Activated CD8-positive, alpha-beta memory T cell treated with anti-CD3 and anti-CD28 coated beads, Interleukin-2, amount 50 U/mL, for 48 hours (primary cell): ENCODE measurements around the gene RYK.
"Not testable (repeated sequence)": the region's sequence is repeated elsewhere in the genome, so short reads cannot be mapped to it uniquely, and the experiment has no call there.

Experiments used
- DNase-seq: peaks from one replicate; pipeline ENCODE4 v3.0.0-alpha.2; 2020

Gene RYK

DNA sequence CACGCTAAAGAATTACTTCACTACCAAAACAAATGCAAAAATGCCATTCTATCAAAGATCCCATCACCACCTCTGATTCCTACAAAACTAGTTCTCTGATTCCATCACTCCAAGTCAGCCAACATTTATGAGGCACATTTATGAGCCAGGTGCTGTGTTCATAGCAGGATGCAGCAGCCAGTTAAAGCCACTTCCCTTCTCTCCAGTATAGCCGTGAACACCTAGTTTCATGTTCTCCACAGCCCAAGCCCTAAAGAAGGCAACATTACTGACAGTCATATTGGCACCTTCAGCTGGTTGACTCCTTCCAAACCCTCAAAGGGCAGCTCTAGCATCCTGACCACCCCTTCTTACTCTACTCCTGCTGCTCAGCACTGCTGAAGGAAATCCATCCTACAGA, 36.4 kb downstream of the RYK start:
- DNase-seq: no peak

DNA sequence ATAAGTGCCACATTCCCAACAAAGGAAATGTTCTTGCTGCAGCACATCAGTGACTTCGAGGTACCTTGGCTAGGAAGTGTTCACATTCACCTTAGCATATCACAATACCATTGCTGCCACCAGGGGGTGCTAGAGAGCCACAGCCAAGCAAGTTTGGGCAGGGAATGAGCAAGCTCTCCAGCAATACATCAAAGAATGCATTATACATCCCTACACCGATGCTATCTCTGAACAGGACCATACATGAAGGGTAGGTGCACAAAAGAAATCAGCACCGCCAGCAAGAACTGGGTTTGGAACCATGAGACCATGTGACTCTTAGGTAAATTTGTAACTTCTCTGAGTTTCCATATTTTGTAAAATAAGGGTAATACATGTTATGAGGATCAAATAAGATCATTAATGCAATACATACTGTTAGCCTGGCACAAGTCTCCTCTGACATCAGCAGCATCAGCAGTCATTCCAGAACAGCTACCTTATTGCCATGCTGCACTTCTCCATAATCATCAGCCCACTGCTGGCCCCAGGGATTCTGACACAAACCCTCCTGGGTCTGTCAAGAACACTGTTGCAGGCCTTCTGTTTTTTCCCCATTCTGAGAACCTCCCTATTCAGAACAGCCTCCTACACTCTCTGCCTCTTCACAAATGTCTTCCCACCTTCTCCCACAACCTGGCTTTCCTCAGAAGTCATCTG, 37.5 kb downstream of the RYK start:
- DNase-seq: peak; percentile 99

DNA sequence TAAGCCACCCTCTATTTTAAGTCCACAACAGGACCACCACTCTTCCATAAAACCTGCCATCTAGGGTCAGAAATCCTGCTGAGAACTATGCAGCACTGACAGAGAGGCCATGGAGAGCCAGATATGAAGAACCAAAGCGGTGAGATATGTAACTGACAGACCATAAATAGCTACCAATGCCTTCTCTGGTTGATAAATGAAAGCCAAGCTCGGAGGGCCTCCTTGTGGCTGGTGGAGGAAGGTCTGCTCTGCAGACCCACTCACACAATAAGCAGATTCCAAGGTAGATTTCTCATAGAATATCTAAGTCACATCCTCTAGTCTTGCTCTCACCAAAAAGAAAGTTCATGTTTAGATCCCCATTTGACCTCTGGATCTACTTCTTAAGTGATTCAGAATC, 38.9 kb downstream of the RYK start:
- no peak for DNase-seq

DNA sequence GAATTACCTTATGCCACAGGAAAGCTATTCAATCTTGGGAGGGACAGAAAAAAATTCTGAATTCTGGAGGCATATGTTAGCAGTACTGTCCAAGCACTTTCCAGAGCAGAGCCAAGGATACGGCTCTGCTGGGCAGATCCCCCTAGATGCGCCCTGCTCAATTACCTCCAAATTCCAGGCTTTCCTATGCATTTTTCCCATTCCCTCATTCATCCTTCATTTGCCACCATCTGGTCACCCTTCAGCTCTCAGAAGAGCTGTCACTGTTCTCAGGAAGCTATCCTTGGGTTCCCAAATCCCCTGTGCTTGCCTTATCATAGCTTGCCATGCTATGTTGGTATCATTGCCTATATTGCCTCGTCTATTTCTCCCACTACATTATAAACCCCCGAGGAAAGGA, 45.2 kb downstream of the RYK start:
- DNase-seq: no peak

DNA sequence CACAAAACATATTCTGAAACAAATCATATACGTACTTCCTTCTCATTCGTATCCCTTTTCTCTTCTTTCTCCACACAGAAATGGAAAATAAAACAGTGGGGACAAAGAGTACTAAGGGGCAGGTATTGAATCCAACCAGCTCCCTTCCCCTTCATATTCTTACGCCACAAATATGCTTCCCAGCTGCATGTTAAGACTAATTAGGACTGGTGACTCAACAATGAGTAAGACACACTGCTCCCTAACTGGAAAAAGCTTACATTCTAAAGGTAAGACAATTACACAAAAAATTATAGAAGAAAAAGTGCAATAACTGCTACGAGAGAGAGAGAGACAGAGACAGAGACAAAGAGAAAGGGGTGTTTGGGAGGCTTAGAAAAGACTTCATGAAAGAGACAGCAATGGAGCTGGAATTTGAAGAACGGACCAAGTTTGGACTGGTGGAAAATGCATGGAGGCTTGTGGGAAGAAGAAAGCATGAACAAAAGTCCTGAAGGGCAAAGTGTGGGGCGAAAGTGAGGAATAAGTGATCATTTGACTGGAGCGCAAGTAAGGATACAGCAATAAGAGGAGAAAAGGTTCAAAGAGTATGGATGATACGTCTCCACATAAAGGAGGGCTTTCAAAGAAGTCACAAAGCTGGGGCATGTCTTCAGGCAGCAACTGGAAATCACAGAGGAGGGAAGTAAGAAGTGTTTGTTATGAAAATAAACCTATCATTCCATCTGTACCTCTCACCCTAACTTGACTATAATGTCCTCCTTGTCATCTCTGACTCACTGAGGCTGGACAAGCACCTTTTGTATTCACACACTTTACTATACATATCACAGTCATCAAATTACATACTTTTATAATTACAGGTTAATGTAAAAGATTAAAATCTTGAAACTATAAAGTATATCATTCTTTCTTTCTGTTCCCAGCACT, 49.2 kb downstream of the RYK start:
- no peak for DNase-seq

DNA sequence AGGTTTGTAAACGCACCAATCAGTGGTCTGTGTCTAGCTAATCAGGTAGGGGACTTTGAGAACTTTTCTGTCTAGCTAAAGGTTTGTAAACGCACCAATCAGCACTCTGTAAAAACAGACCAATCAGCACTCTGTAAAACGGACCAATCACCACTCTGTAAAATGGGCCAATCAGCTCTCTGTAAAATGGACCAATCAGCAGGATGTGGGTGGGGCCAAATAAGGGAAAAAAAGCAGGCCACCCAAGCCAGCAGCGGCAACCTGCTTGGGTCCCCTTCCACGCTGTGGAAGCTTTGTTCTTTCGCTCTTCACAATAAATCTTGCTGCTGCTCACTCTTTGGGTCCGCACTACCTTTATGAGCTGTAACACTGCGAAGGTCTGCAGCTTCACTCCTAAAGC, 50.8 kb downstream of the RYK start:
- not testable (repeated sequence) for DNase-seq

DNA sequence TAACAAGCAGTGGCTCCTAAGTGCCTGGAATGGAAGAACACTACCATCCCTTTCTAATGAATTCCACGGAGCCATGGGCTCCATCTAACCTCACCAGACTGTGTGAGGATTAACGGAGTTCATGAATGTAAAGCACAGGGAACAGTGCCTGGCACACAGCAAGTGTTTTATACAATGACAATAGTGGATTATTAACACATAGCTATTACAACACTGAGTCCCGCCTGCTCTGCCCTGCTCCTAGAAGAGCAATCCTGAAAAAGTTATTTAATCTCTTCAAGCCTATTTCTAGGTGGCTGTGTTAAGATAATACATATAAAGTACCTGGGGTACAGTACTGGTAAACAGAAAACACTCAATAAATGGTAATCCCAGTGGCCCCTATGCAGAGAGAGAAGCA, 51.4 kb downstream of the RYK start:
- DNase-seq: no peak

DNA sequence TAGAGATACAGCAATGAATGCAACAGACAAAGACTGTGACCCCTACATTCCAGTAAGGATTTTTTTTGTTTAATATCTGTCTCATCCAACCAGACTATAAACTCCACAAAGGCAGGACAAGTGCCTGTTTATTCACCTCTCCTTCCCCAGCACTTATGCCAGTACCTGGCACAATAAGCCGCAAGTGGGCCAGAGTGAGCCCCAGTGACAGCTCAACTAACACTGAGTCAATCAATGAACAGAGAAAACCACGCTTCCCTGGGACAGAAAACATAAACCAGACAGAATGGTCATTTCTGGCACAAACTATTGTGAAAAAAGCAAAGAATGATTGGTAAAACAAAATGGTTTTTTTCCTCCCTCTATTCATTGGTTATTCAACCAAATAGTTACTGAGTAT, 52.2 kb downstream of the RYK start:
- DNase-seq: no peak

DNA sequence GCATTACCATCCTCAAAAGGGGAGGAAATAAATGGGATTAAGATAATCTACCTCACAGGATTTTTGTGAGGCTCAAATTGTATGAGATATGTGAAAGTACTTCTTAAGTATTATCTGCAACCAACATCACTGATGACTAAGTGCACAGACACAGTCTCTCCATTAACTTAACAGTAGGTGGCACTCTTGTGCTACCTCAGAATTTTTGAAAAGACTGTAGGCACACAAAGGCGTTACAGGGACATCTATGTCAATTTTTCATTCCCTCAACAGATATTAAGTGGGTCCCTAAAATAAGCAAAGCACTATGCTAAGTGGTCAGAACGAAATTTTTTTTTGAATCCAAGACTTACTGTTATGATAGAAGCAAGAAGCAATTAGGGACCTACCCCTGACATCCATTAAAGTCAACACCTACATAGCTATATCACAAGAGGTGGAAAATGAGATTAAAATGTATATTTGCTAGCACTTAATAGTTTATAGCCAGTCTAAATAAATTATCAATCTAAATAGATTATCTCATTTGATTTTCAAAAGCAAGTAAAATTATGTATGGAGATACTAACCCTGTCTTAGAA, 52.9 kb downstream of the RYK start:
- no peak for DNase-seq

DNA sequence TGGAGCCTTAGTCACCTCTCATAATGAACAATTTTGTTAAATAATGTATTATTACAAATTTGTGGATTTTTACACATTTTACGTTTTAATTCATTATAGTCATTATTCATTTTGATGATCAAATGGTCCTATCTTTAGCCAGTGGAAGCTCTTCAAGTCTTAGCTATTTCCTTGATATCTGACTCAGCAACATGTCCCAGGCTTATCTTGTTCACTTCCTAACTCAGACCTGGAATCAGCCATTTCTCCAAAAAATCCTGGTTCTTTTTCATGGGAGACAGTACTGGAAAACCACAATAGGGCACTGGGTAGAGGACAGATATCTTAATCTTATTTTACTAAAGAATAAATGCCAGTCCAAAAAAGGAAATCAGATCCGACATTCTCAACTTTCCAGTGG, 56.4 kb downstream of the RYK start:
- DNase-seq: no peak

DNA sequence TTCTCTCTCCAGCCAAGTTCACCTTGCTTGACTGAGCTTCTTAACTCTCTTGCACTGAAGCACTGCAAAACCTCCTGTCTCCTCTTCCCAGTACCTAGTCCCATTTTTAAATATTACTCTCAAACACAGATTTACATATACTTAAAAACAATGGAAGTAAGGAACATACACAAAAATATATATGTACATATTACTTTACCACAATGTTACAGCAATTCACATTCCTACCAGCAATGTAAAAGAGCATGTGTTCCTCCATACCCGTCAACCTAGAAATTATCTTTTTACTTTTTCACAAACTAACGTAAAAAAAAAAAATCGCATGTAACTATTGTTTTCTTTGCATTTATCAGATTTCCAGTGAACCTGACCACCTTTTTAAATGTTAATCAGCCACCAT, 60.4 kb downstream of the RYK start:
- DNase-seq: no peak

DNA sequence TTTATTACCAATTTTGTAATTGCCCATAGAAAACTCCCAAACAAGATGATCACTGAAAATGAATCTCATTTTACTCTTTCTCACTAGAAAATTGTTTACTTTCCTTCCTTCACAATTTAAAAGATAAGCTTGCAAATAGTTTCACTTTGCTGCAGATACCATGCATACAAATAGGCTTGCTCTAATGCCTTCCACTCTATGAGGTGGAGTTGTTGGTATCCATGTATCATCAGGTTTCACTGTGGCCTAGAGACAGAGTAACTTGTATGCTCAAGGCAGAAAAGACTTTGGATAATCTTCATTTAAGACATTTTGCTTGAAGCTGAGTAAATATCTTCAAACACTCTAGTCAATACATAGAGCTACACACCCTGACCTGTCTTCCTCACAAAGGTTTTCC, 60.8 kb downstream of the RYK start:
- no peak for DNase-seq

DNA sequence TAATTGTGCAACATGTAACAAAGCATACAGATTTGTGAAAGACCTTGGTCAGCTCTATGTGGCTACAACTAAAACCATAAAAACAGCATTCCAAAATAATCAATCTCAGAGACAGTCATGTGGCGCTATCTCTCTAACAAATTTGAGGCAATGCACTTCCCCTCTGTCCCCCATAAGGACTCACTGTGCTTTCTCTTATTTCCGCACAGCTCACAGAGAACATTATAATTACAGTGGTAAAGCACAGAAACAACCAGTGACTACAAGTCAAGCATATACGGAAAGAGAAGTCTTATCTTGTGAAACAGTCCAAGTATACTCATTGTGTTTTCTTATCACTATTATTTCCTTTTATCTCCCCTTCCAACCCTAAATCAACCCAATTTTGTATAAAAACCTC, 64.3 kb downstream of the RYK start:
- DNase-seq: no peak

DNA sequence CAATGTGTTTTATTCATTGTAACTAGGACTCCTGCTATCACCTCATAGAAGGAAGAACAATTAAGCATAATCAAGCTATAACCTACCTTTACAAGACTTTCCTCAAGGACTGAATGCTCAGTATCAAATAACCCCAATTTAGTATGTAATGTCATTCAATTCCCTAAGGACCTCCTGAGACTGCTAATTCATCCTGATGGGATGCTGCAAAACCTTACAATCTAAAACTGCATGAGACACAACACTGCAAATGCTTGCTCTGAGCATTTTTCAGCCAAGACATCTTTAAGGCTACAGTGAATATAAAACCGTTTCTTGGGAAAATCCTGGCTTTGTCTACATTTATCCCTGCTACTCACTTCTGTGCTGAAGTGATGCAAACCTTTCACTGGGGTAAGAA, 69.9 kb downstream of the RYK start:
- DNase-seq: no peak

DNA sequence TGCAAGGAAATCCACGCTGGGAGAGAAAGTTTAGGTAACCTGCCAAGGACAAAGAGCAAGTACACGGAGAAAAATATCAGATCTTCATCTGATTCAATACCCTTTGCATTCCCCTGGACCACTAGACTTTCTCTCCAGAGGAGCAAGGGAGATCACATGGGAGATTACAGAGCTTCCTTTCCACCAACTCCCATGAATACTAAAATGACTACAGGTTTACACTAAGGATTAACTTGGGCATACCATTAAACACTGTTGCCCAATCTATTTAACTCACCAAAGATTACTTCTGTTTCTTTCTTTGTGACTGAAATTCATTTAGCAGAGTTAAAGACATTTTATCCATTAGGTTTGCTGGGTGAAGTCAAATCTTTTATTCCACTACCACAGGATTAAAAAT, 71.2 kb downstream of the RYK start:
- DNase-seq: no peak

DNA sequence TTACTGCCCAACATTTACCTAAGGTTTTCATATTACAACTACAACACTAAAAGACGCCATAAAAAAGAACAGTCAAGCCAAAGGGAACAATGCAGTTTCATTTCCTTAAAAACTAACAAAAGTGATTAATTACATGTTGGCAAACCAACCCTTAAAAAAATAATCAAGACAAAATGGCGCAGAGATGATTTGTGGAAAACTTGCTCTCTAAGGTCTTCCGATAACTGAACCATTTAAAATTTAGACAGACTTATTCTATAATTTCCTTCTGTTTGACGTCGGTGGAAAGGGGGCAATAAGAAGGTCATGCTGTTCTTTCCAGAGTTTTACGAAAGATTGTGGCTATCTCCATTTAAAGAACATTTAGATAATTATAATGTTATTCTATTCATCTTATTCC, 87.6 kb downstream of the RYK start:
- no peak for DNase-seq

DNA sequence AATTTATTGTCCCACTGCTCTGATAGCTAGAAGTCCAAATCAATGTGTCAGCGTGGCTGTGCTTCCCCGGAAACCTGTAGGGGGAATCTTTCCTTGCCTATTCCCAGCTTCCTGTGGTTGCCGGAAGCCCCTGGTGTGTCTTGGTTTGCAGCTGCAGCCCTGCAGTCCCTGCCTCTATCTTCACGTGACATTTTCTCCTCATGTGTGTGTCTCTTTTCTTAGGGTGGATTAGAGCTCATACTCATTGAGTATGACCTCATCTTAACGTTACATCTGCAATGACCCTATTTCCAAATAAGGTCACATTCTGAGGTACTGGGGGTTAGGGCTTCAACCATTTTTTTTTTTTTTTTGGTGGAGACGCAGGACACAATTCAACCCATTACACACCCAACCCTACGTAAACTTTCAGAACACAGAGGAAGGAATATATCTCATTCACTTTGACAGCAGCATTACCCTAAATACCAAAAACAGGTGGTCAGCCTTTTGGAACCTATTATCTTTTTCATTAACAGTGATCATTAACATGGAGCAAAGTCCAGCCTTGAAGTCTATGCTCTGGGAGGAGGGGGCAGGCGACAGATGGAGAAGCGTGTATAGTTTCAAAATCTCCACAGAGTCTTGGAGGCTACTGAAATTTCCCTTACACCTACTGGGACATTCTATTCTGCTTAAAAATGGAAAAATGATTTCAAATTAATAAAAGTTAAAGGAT, 88.6 kb downstream of the RYK start:
- DNase-seq: no peak

DNA sequence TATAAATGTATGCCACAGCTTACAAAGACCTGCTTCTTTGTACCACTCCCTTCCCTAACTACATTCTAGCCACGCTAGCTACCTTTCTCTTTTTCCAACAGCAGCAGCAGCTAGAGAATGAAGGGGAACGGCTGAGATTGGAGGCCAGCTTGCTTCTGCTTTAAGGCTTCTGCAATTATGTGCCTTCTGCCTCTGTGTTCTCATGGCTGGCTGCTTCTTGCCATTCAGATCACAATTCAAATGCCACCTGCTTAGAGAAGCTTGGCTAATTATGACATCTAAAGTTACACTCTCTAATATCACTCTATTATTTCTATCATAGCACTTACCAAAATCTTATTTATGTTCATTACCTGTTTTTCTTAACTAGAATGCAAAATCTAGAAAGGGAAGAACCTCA, 95.2 kb downstream of the RYK start:
- no peak for DNase-seq

DNA sequence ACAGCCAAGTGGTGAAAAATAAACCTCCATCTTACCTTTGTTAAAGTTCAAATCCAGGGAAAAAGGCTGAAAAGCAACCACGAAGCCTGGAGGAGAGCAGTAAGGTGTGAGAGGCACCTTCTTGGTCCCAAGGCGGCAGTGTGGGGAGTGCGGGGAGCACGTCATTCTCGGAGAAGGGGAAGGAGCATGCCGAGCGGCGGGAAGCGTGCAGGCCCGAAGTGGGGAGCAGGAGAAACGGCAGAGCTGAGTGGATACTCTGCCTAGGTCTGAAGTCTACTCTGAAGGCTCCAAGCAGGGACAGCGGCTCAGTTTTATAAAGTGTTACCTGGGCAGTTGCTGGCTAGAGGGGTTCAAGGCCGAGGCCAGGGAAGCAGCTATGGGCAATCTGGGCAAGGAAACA, 96.9 kb downstream of the RYK start:
- DNase-seq: no peak

DNA sequence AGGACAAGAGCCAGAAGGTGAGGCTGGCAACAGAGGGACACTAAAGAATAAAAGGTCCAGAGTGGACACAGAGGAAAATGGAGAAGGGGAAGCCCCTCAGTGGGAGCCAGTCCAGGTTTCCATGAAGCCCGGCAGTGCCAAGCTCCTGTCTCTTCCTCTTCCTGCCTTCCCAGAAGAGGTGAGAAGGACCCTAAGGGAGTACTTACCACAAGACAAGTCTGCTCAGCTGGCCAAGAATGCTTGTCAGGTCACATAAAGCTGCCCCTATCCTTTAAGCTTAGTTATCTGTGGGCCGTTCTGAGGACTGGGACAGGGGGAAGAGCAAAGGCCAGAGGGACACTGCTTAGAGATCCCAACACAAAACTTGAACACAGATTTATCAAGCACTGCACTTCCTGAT, 100.2 kb downstream of the RYK start:
- no peak for DNase-seq

DNA sequence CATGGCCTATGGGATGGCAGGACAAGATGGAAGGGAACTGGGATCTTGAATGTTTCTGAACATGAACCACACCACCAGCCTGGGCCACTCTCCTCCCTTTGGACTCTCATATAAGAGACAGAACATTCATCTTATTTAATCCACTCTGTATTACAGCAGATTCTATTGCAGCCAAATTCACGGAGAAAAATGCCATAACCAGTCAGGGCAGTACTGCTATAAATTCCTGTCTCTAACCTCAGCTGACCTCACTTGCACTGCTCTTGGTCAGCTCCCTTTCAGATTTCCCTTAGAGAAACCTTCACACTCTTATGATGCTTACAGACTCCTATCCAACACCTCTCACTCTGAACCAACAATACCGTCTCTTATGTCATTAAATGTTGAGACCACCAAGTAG, 101.4 kb downstream of the RYK start:
- DNase-seq: no peak

DNA sequence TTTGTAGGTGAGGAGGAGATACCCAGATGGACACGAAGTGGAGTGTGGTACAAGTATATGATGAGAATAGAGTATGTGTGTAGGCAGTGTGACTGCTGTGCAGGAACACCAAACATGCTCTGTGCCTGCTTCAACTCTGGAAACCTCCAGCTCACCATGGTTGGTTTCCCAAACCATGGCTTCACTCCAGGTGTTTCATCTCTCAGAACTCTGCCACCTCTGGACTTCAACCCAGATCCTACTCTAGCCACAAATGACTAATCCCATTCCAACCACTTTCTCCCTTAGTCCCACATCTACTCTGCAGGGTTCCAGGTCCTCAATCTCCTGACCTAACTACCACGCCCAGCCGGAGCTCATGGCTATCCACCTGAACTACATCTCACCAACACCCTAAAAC, 102.1 kb downstream of the RYK start:
- no peak for DNase-seq

DNA sequence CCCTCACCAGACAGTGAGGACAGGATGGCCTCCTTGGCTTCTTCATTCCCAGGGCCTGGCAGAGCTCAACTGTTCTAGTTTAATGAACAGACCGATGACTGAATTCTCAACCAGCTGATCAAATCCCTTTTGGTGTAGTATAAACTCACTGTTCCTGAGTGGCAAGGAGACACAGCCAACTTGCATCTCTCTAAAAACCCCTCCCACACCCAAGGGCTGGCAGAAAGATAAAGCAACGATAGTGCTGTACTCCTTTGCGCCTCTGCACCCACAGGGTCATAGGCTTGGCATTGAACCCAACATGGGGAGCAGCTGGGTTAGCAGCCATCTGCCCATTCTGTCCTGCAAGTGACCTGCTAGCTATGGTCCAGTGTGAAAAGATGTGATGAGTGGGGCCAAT, 103.2 kb downstream of the RYK start:
- DNase-seq: no peak

DNA sequence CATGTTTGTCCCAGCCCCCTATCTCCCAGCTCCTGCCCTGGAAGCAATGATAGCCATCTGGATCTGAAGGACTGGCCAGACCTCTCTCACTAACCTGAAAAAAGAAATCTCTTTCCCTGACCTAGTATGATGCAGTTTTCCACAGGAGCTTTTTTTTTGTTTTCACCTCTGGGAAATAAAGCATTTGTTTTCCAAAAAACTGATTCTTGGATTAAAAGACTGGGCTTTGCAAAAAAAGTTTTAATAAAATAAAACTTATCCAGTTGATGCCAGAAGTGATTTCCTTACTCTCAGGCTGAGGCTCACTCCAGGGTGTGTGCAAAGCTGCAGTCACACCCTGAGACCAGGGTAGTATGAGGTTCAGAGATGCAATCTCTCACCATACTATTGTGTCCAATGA, 104.0 kb downstream of the RYK start:
- DNase-seq: no peak
